Fibroblast of villous mesenchyme (primary cell): ENCODE data around the gene TAS1R1. TPM values are rescaled to one million over a fixed set of nuclear protein-coding genes. Genes with fewer than 3 reads are reported as not detected.

Experiments
- DNase-seq: peaks from one replicate; pipeline ENCODE4 v3.0.0-alpha.2; 2010; ENCODE audit warnings: low read depth
- H3K4me3 ChIP-seq: 2 replicates; pipeline ENCODE4 v1.5.1; 2011; ENCODE audit warnings: low read depth, mild to moderate bottlenecking, low read length
- CTCF ChIP-seq: IDR thresholded peaks from 2 replicates; pipeline ENCODE4 v1.5.1; 2012; ENCODE audit warnings: low read depth, mild to moderate bottlenecking, low read length; ENCODE audit not compliant: insufficient read depth
- total RNA-seq: library from RNA; depleted of rRNA; stranded (reverse); fragments of >200 nt; gene quantifications from 2 replicates; pipeline ENCODE4 v1.2.3, GENCODE V29; 2012

Gene TAS1R1
- total RNA-seq, 1 donor, result not detected

- H3K4me3 ChIP-seq, result no peak overlapping the region
- no peak for TF ChIP-seq CTCF
- DNase-seq, result no peak
Observed at GRCh38 chr1:6508816-6509189, 46.3 kb upstream of the TAS1R1 start.

GRCh38 chr1:6509220-6509918 is 45.7 kb upstream of the TAS1R1 start:
- no peak overlapping the region for H3K4me3 ChIP-seq
- DNase-seq, result no peak
- no peak for TF ChIP-seq CTCF

- no peak for DNase-seq
- TF ChIP-seq CTCF, result no peak
- H3K4me3 ChIP-seq, result no peak overlapping the region
Observed at GRCh38 chr1:6509919-6510291, 45.2 kb upstream of the TAS1R1 start.

- DNase-seq, result no peak
- no peak overlapping the region for H3K4me3 ChIP-seq
- no peak for TF ChIP-seq CTCF
Observed at GRCh38 chr1:6510493-6510892, 44.6 kb upstream of the TAS1R1 start.

GRCh38 chr1:6511056-6511455 is 44.1 kb upstream of the TAS1R1 start:
- no peak for DNase-seq
- no peak overlapping the region for H3K4me3 ChIP-seq
- TF ChIP-seq CTCF, result no peak

GRCh38 chr1:6511561-6512244 is 43.4 kb upstream of the TAS1R1 start:
- no peak for DNase-seq
- no peak for TF ChIP-seq CTCF
- H3K4me3 ChIP-seq, result no peak overlapping the region

- no peak for TF ChIP-seq CTCF
- H3K4me3 ChIP-seq, result no peak overlapping the region
- DNase-seq, result no peak
Observed at GRCh38 chr1:6512245-6512907, 42.7 kb upstream of the TAS1R1 start.
